ENCODE data around the gene ZNF316. TPM values are rescaled to one million over a fixed set of nuclear protein-coding genes. Genes with fewer than 3 reads are reported as not detected.

Gene ZNF316
- total and polyA plus RNA-seq, 2 experiments from 2014 or later: 1.1 to 17.4 TPM

DNA sequence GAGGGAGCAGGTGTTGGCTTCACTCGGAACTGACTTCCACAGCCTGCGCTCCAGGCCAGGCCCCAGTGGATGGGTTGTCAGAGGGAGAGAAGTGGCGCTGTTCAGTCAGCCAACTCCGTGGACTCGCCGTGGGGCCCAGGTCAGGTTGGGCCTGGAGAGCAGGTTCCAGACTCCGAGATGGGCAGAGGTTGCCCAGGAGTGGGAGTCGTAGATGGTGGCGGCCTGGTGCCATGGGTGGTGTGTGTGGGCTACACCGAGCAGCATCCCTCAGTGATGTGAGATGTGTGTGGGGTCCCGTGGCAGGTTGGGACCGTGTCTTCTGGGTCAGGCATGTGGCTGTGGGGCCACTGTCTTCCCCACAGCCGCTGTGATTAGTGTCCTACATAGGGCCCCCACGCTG, 10.4 kb downstream of the ZNF316 start:
- Histone ChIP-seq H3K27ac (ENCODE audit: low read depth) (no peak overlapping the region), H2AFZ (no peak overlapping the region), H3K4me3 (no peak overlapping the region), H3K4me1 (ENCODE audit: insufficient read depth) (no peaks in the 10 kb centered on the region), H4K20me1 (replicated peaks; ENCODE audit: insufficient read depth) (no peaks in the 10 kb centered on the region; the same call in 1 of the 2 replicates), H3K9me2 (ENCODE audit: insufficient read depth) (no peaks in the 10 kb centered on the region), H3F3A (replicated peaks; ENCODE audit: low read depth) (no peaks in the 10 kb centered on the region), H3K4me2 (no peak overlapping the region), H3K27me3 (ENCODE audit: insufficient read depth) (no peaks in the 10 kb centered on the region), H3K79me2 (replicated peaks; ENCODE audit: insufficient read depth) (no peaks in the 10 kb centered on the region), H3K36me3 (ENCODE audit: insufficient read depth) (no peaks in the 10 kb centered on the region)
- Mint-ChIP-seq H3K4me1 (no peaks in the 10 kb centered on the region), H3K9me3 (no peaks in the 10 kb centered on the region), H3K27me3 (ENCODE audit: insufficient read depth, low read depth, poor library complexity) (peaks cover 8% of the 10 kb centered on the region), H3K36me3 (ENCODE audit: low read depth) (peaks cover 22% of the 10 kb centered on the region), H3K27ac (no peak overlapping the region), H3K4me3 (no peak overlapping the region)
- TF ChIP-seq CREB1 (CRISPR knock-in tag; IDR thresholded peaks at IDR 0.05; ENCODE audit: low read depth) (no peak), STAT1 (IDR thresholded peaks at IDR 0.05; ENCODE audit: unreplicated experiment) (no peak), EZH2 (IDR thresholded peaks at IDR 0.05; ENCODE audit: low read depth, unreplicated experiment) (no peak), JUNB (IDR thresholded peaks at IDR 0.05; ENCODE audit: unreplicated experiment) (no peak), NANOG (IDR thresholded peaks at IDR 0.05; ENCODE audit: borderline replicate concordance) (no peak), ZNF114 (CRISPR knock-in tag; IDR thresholded peaks at IDR 0.05) (no peak), ZNF331 (CRISPR knock-in tag; IDR thresholded peaks at IDR 0.05; ENCODE audit: low read depth) (no peak), EZH2phosphoT487 (IDR thresholded peaks at IDR 0.05; ENCODE audit: unreplicated experiment) (no peak), POLR2AphosphoS5 (IDR thresholded peaks at IDR 0.05; ENCODE audit: low read depth) (no peak), CTCF (conservative IDR thresholded peaks at IDR 0.05; ENCODE audit: low read depth in 2 of 2) (no peak)
- TF ChIP-seq, protein P1, sequence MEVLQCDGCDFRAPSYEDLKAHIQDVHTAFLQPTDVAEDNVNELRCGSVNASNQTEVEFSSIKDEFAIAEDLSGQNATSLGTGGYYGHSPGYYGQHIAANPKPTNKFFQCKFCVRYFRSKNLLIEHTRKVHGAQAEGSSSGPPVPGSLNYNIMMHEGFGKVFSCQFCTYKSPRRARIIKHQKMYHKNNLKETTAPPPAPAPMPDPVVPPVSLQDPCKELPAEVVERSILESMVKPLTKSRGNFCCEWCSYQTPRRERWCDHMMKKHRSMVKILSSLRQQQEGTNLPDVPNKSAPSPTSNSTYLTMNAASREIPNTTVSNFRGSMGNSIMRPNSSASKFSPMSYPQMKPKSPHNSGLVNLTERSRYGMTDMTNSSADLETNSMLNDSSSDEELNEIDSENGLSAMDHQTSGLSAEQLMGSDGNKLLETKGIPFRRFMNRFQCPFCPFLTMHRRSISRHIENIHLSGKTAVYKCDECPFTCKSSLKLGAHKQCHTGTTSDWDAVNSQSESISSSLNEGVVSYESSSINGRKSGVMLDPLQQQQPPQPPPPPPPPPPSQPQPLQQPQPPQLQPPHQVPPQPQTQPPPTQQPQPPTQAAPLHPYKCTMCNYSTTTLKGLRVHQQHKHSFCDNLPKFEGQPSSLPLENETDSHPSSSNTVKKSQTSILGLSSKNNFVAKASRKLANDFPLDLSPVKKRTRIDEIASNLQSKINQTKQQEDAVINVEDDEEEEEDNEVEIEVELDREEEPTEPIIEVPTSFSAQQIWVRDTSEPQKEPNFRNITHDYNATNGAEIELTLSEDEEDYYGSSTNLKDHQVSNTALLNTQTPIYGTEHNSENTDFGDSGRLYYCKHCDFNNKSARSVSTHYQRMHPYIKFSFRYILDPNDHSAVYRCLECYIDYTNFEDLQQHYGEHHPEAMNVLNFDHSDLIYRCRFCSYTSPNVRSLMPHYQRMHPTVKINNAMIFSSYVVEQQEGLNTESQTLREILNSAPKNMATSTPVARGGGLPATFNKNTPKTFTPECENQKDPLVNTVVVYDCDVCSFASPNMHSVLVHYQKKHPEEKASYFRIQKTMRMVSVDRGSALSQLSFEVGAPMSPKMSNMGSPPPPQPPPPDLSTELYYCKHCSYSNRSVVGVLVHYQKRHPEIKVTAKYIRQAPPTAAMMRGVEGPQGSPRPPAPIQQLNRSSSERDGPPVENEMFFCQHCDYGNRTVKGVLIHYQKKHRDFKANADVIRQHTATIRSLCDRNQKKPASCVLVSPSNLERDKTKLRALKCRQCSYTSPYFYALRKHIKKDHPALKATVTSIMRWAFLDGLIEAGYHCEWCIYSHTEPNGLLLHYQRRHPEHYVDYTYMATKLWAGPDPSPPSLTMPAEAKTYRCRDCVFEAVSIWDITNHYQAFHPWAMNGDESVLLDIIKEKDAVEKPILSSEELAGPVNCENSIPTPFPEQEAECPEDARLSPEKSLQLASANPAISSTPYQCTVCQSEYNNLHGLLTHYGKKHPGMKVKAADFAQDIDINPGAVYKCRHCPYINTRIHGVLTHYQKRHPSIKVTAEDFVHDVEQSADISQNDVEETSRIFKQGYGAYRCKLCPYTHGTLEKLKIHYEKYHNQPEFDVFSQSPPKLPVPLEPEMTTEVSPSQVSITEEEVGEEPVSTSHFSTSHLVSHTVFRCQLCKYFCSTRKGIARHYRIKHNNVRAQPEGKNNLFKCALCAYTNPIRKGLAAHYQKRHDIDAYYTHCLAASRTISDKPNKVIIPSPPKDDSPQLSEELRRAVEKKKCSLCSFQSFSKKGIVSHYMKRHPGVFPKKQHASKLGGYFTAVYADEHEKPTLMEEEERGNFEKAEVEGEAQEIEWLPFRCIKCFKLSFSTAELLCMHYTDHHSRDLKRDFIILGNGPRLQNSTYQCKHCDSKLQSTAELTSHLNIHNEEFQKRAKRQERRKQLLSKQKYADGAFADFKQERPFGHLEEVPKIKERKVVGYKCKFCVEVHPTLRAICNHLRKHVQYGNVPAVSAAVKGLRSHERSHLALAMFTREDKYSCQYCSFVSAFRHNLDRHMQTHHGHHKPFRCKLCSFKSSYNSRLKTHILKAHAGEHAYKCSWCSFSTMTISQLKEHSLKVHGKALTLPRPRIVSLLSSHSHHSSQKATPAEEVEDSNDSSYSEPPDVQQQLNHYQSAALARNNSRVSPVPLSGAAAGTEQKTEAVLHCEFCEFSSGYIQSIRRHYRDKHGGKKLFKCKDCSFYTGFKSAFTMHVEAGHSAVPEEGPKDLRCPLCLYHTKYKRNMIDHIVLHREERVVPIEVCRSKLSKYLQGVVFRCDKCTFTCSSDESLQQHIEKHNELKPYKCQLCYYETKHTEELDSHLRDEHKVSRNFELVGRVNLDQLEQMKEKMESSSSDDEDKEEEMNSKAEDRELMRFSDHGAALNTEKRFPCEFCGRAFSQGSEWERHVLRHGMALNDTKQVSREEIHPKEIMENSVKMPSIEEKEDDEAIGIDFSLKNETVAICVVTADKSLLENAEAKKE (CRISPR knock-in tag; IDR thresholded peaks at IDR 0.05): no peak
- TF ChIP-seq, protein P2, sequence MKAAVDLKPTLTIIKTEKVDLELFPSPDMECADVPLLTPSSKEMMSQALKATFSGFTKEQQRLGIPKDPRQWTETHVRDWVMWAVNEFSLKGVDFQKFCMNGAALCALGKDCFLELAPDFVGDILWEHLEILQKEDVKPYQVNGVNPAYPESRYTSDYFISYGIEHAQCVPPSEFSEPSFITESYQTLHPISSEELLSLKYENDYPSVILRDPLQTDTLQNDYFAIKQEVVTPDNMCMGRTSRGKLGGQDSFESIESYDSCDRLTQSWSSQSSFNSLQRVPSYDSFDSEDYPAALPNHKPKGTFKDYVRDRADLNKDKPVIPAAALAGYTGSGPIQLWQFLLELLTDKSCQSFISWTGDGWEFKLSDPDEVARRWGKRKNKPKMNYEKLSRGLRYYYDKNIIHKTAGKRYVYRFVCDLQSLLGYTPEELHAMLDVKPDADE (IDR thresholded peaks at IDR 0.05): no peak
- TF ChIP-seq, protein P3, sequence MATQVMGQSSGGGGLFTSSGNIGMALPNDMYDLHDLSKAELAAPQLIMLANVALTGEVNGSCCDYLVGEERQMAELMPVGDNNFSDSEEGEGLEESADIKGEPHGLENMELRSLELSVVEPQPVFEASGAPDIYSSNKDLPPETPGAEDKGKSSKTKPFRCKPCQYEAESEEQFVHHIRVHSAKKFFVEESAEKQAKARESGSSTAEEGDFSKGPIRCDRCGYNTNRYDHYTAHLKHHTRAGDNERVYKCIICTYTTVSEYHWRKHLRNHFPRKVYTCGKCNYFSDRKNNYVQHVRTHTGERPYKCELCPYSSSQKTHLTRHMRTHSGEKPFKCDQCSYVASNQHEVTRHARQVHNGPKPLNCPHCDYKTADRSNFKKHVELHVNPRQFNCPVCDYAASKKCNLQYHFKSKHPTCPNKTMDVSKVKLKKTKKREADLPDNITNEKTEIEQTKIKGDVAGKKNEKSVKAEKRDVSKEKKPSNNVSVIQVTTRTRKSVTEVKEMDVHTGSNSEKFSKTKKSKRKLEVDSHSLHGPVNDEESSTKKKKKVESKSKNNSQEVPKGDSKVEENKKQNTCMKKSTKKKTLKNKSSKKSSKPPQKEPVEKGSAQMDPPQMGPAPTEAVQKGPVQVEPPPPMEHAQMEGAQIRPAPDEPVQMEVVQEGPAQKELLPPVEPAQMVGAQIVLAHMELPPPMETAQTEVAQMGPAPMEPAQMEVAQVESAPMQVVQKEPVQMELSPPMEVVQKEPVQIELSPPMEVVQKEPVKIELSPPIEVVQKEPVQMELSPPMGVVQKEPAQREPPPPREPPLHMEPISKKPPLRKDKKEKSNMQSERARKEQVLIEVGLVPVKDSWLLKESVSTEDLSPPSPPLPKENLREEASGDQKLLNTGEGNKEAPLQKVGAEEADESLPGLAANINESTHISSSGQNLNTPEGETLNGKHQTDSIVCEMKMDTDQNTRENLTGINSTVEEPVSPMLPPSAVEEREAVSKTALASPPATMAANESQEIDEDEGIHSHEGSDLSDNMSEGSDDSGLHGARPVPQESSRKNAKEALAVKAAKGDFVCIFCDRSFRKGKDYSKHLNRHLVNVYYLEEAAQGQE (IDR thresholded peaks at IDR 0.05; ENCODE audit: unreplicated experiment): no peak
- no peak for DNase-seq (ENCODE audit: low spot score)
- ATAC-seq: no peak

All from GM23338 (cell line).